ENCODE measurements around the gene APEH. TPM values are rescaled to one million over a fixed set of nuclear protein-coding genes. Genes with fewer than 3 reads are reported as not detected.

Gene APEH
- total RNA-seq, 1 experiment from 2014 or later, result 215 TPM

DNA sequence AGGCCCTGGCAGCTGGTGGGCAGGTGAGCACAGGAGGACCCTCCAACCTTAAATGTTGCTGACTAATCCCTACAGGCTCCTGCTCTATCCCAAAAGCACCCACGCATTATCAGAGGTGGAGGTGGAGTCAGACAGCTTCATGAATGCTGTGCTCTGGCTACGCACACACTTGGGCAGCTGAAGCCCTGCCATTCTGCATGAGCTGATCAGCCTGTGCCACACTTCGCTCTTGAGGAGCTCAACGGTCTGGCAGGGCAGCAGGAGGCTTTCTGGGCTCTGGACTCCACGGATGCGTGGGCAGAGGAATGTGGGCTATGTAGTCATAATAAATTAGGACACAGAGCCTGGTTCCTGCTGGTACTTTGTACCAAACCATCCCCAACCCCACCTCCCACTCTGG is 9.0 kb downstream of the APEH start:
- Mint-ChIP-seq H3K27me3 (ENCODE audit: low read depth) (peaks cover 2% of the 10 kb centered on the region; the same call in 1 of the 2 replicates), H3K9me3 (no peaks in the 10 kb centered on the region), H3K4me3 (no peak overlapping the region), H3K4me1 (peaks cover 8 to 13% of the 10 kb centered on the region in 2 experiments), H3K36me3 (ENCODE audit: insufficient read depth in 1 of 3, low read depth in 3 of 3) (peaks cover 19 to 53% (median 48%) of the 10 kb centered on the region in 3 experiments; a peak in 6 of 7 replicates), H3K27ac (no peak overlapping the region)
- no peaks in the 10 kb centered on the region for H3K79me1 ChIP-seq (ENCODE audit: insufficient read depth, low read depth, low read length, poor library complexity, severe bottlenecking)
- no peak overlapping the region for H3K23ac ChIP-seq (ENCODE audit: insufficient read length, low read depth, low read length)
- H2BK15ac ChIP-seq (ENCODE audit: low read depth, low read length), result no peak overlapping the region
- H3K4ac ChIP-seq (ENCODE audit: low read depth, low read length), result no peak overlapping the region
- no peak overlapping the region for H3K27ac ChIP-seq (ENCODE audit: insufficient read length, low read depth, low read length)
- no peaks in the 10 kb centered on the region for H3K23me2 ChIP-seq (ENCODE audit: insufficient read length, low read depth, low read length, poor library complexity, severe bottlenecking)
- TF ChIP-seq, protein P1, sequence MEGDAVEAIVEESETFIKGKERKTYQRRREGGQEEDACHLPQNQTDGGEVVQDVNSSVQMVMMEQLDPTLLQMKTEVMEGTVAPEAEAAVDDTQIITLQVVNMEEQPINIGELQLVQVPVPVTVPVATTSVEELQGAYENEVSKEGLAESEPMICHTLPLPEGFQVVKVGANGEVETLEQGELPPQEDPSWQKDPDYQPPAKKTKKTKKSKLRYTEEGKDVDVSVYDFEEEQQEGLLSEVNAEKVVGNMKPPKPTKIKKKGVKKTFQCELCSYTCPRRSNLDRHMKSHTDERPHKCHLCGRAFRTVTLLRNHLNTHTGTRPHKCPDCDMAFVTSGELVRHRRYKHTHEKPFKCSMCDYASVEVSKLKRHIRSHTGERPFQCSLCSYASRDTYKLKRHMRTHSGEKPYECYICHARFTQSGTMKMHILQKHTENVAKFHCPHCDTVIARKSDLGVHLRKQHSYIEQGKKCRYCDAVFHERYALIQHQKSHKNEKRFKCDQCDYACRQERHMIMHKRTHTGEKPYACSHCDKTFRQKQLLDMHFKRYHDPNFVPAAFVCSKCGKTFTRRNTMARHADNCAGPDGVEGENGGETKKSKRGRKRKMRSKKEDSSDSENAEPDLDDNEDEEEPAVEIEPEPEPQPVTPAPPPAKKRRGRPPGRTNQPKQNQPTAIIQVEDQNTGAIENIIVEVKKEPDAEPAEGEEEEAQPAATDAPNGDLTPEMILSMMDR (conservative IDR thresholded peaks at IDR 0.05), result no peak
- no peak overlapping the region for H2BK120ac ChIP-seq (ENCODE audit: low read depth, low read length, poor library complexity, severe bottlenecking)
- no CpG with 5 or more reads among the region's 6 CpGs for WGBS (ENCODE audit: extremely low coverage, insufficient read length, low lambda C conversion rate)
- H3K9ac ChIP-seq (ENCODE audit: extremely low read depth, insufficient read length, low read length), result no peak overlapping the region
- H3K18ac ChIP-seq (ENCODE audit: insufficient read length, low read depth, low read length), result no peak overlapping the region
- no peak overlapping the region for H2AK5ac ChIP-seq (ENCODE audit: insufficient read length, low read length)
- no peak overlapping the region for H4K5ac ChIP-seq (ENCODE audit: insufficient read length, low read depth, low read length)
- no peak overlapping the region for H2BK12ac ChIP-seq (ENCODE audit: insufficient read length, low read depth, low read length)
- H3T11ph ChIP-seq (ENCODE audit: low read length), result no peak overlapping the region
- no peak overlapping the region for H3K14ac ChIP-seq (ENCODE audit: insufficient read depth, low read length)
- H3K27me3 ChIP-seq (ENCODE audit: insufficient read depth, low read length), result no peaks in the 10 kb centered on the region
- no peak overlapping the region for H3K4me2 ChIP-seq (ENCODE audit: insufficient read depth, insufficient read length, low read length)
- DNase-seq, result no peak
- H3K9me3 ChIP-seq (ENCODE audit: control insufficient read depth, low read depth, low read length), result no peaks in the 10 kb centered on the region
- no peak overlapping the region for H3K56ac ChIP-seq (ENCODE audit: insufficient read length, low read depth, low read length)
- no peak overlapping the region for H4K91ac ChIP-seq (ENCODE audit: insufficient read length, low read depth, low read length)
- H4K8ac ChIP-seq (replicated peaks; ENCODE audit: insufficient read length, low read depth, low read length), result no peak overlapping the region
- H2BK5ac ChIP-seq (ENCODE audit: insufficient read length, low read length), result no peak overlapping the region
- H3K4me1 ChIP-seq (ENCODE audit: insufficient read depth, low read length), result no peaks in the 10 kb centered on the region
- no peaks in the 10 kb centered on the region for H3K79me2 ChIP-seq (ENCODE audit: insufficient read depth, low read length)
- no peak overlapping the region for H2BK20ac ChIP-seq (ENCODE audit: low read depth, low read length, poor library complexity, severe bottlenecking)
- no peak overlapping the region for H2AFZ ChIP-seq (ENCODE audit: low read length)
- no peaks in the 10 kb centered on the region for H4K20me1 ChIP-seq (ENCODE audit: control insufficient read depth, insufficient read depth, insufficient read length)
